Testis (tissue), 3 donors: ENCODE measurements around the gene ALDH3B2. TPM values are rescaled to one million over a fixed set of nuclear protein-coding genes. Genes with fewer than 3 reads are reported as not detected.
"Not testable (repeated sequence)": the region's sequence is repeated elsewhere in the genome, so short reads cannot be mapped to it uniquely, and the experiment has no call there.

Source experiments
- DNase-seq: peaks from one replicate; pipeline ENCODE4 v3.0.0-alpha.2; 2019
- H3K27ac ChIP-seq, 2 donors: fragments of 200-600 bp; sonication (generic); one replicate each; pipeline ENCODE4 v1.5.1; 2019
- H3K27me3 ChIP-seq: fragments of 200-600 bp; sonication (generic); one replicate; pipeline ENCODE4 v1.5.1; 2019
- H3K36me3 ChIP-seq: fragments of 200-600 bp; sonication (generic); one replicate; pipeline ENCODE4 v1.5.1; 2017; ENCODE audit warnings: low read depth; ENCODE audit errors: missing control alignments
- H3K4me1 ChIP-seq: fragments of 200-600 bp; sonication (generic); one replicate; pipeline ENCODE4 v1.5.1; 2019
- H3K4me3 ChIP-seq, 2 donors: fragments of 200-600 bp; sonication (generic); one replicate each; pipeline ENCODE4 v1.5.1; 2017 to 2019
- H3K9me3 ChIP-seq: fragments of 200-600 bp; sonication (generic); one replicate; pipeline ENCODE4 v1.5.1; 2017
- POLR2A ChIP-seq: fragments of 450-650 bp; IDR thresholded peaks from one replicate; pipeline ENCODE4 v1.6.1; 2017; ENCODE audit warnings: antibody characterized with exemption, mild to moderate bottlenecking, moderate library complexity
- WGBS, 2 donors: methylation state at CpG; one replicate each; pipeline ENCODE4 v1.1.5; 2018; 5-methylcytosine and 5-hydroxymethylcytosine counted together
- intact Hi-C: fragments of 100-400 bp; cut with DNase I; formaldehyde crosslinking; loops from one replicate; pipeline ENCODE4 v1.15.1; 2023; ENCODE audit warnings: low total_unique reads
- polyA plus RNA-seq: library from polyadenylated mRNA; stranded (reverse); fragments of 350-450 nt; fragmentation: Illumina TruSeq; extraction: RNeasy Lipid Tissue Mini Kit (QIAGEN cat#74804); gene quantifications from one replicate; pipeline ENCODE4 v1.2.3, GENCODE V29; 2014; ENCODE audit warnings: low read depth, low replicate concordance; ENCODE audit not compliant: insufficient read depth
- total RNA-seq, 2 donors: library from RNA; depleted of rRNA; stranded (reverse); fragments of >200 nt; gene quantifications; one replicate each; pipeline ENCODE4 v1.2.3, GENCODE V29; 2016
- TF ChIP-seq, protein P1 (sequence below), 3 experiments: fragments of 450-650 bp in 2 of 3; fragments of 200-600 bp in 1 of 3; sonication (generic) in 1 of 3; IDR thresholded peaks; one replicate each; pipeline ENCODE4 v1.5.1; 2016 to 2019; ENCODE audit warnings: antibody characterized with exemption in 3 of 3, mild to moderate bottlenecking in 2 of 3, moderate library complexity in 1 of 3

ALDH3B2 gene
- total and polyA plus RNA-seq, 3 donors from 2014 or later: 0.19 TPM; not detected in 2

DNA sequence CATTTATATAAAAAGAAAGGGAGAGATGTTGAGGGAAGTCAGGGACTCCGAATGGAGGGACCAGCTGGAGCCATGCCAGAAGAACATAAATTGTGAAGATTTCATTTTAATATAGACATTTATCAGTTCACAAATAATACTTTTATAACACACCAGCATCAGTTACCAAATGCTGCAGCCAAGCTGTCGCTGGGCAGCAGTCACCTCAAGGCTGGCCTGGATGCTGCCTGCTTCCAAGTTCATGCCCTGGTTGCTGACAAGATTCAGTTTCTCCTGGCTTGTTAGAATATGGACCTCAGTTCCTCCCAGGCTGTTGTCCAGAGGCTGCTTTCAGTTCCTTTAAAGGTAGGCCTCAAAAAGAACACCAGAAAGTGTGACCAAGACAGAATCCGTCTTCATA lies 30.8 kb upstream of the ALDH3B2 start:
- 91 to 94% methylated on average over 3 of the region's 3 CpGs for WGBS, 2 donors
- H3K9me3 ChIP-seq: no peaks in the 10 kb centered on the region
- intact Hi-C loops: no loop called here

GRCh38 chr11:67704524-67704923 lies 30.1 kb upstream of the ALDH3B2 start:
- no peaks in the 10 kb centered on the region for H3K36me3 ChIP-seq
- no peak overlapping the region for H3K4me3 ChIP-seq
- no peak overlapping the region for H3K27ac ChIP-seq
- intact Hi-C loops: no loop called here
- WGBS, 2 donors: 86 to 90% methylated on average over 7 of the region's 7 CpGs
- no peak for DNase-seq
- no peaks in the 10 kb centered on the region for H3K4me1 ChIP-seq
- H3K9me3 ChIP-seq: no peaks in the 10 kb centered on the region
- TF ChIP-seq POLR2A: no peak
- TF ChIP-seq, protein P1, sequence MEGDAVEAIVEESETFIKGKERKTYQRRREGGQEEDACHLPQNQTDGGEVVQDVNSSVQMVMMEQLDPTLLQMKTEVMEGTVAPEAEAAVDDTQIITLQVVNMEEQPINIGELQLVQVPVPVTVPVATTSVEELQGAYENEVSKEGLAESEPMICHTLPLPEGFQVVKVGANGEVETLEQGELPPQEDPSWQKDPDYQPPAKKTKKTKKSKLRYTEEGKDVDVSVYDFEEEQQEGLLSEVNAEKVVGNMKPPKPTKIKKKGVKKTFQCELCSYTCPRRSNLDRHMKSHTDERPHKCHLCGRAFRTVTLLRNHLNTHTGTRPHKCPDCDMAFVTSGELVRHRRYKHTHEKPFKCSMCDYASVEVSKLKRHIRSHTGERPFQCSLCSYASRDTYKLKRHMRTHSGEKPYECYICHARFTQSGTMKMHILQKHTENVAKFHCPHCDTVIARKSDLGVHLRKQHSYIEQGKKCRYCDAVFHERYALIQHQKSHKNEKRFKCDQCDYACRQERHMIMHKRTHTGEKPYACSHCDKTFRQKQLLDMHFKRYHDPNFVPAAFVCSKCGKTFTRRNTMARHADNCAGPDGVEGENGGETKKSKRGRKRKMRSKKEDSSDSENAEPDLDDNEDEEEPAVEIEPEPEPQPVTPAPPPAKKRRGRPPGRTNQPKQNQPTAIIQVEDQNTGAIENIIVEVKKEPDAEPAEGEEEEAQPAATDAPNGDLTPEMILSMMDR (IDR thresholded peaks at IDR 0.05): no peak
- no peaks in the 10 kb centered on the region for H3K27me3 ChIP-seq

More for the DNA sequence above, 30.8 kb upstream of the ALDH3B2 start:
- no peak for DNase-seq
- TF ChIP-seq POLR2A: no peak
- TF ChIP-seq, protein P1 (IDR thresholded peaks at IDR 0.05): no peak
- H3K4me1 ChIP-seq: no peaks in the 10 kb centered on the region
- H3K27me3 ChIP-seq: no peaks in the 10 kb centered on the region
- H3K36me3 ChIP-seq: no peaks in the 10 kb centered on the region
- no peak overlapping the region for H3K4me3 ChIP-seq
- H3K27ac ChIP-seq: no peak overlapping the region

- DNase-seq, intact Hi-C loops: not testable (repeated sequence)
- 59 to 64% methylated on average over 5 of the region's 5 CpGs for WGBS, 2 donors
Observed at GRCh38 chr11:67703709-67704108, 29.3 kb upstream of the ALDH3B2 start.

GRCh38 chr11:67700548-67701262 lies 26.3 kb upstream of the ALDH3B2 start:
- no peaks in the 10 kb centered on the region for H3K36me3 ChIP-seq
- H3K9me3 ChIP-seq: no peaks in the 10 kb centered on the region
- no peaks in the 10 kb centered on the region for H3K27me3 ChIP-seq
- H3K4me1 ChIP-seq: no peaks in the 10 kb centered on the region
- 81 to 83% methylated on average over 11 of the region's 11 CpGs for WGBS, 2 donors
- no peak overlapping the region for H3K27ac ChIP-seq
- no peak for TF ChIP-seq POLR2A
- H3K4me3 ChIP-seq: no peak overlapping the region
- no peak for DNase-seq
- intact Hi-C loops: no loop called here

More at GRCh38 chr11:67703709-67704108, 29.3 kb upstream of the ALDH3B2 start:
- H3K4me3 ChIP-seq, H3K9me3 ChIP-seq, H3K27ac ChIP-seq, H3K27me3 ChIP-seq, H3K36me3 ChIP-seq, H3K4me1 ChIP-seq: not testable (repeated sequence)

DNA sequence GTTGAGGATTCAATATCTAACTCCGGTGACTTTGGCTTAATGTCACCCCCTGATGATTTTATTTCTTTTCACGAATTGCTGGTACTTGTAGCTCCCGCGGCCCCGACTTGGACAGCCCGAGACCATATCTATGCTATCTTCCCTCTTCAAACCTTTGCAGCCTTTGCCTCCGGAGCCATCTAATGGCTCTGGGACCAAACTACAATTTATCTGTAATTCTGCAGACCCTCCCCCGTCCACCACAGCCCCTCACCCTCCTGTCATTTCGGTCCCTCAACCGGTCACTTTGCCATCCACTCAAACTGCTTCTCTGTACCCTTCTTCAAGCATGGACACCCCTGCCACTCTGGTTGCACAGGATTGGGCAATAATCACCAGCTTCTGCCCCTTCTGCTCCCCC lies 25.7 kb upstream of the ALDH3B2 start:
- WGBS, 2 donors: 58 to 71% methylated on average over 10 of the region's 10 CpGs
- no peak for TF ChIP-seq POLR2A
- TF ChIP-seq, protein P1 (IDR thresholded peaks at IDR 0.05): no peak
- no peak overlapping the region for H3K27ac ChIP-seq
- intact Hi-C loops: no loop called here
- H3K4me3 ChIP-seq: no peak overlapping the region
- no peaks in the 10 kb centered on the region for H3K4me1 ChIP-seq
- DNase-seq: no peak
- H3K27me3 ChIP-seq: no peaks in the 10 kb centered on the region
- no peaks in the 10 kb centered on the region for H3K9me3 ChIP-seq
- H3K36me3 ChIP-seq: no peaks in the 10 kb centered on the region

DNA sequence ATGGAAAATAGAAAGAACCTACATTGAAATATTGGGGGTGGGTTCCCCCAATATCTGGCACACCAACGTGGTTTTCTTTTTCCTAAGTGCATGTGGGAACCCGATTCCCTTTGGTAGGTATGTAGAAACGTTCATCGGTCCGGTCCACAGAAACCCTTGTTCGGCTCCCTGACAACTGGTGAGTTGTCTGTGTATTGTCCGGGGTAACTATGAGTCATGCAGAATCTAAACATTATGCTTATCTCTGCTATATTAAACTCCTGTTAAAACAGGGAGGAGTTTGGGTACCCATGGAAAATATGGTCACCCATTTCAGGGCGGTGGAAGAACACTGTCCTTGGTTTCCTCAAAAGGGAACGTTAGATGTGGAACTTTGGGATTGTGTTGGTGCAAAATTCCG lies 25.1 kb upstream of the ALDH3B2 start:
- H3K9me3 ChIP-seq: no peaks in the 10 kb centered on the region
- no peak for DNase-seq
- no peaks in the 10 kb centered on the region for H3K4me1 ChIP-seq
- intact Hi-C loops: no loop called here
- 91 to 94% methylated on average over 10 of the region's 10 CpGs for WGBS, 2 donors
- TF ChIP-seq, protein P1 (IDR thresholded peaks at IDR 0.05): no peak
- TF ChIP-seq POLR2A: no peak
- no peaks in the 10 kb centered on the region for H3K36me3 ChIP-seq
- H3K4me3 ChIP-seq: no peak overlapping the region
- no peaks in the 10 kb centered on the region for H3K27me3 ChIP-seq
- H3K27ac ChIP-seq: no peak overlapping the region
